Lung (tissue), 12 donors: ENCODE measurements around the gene CHRND. TPM values are rescaled to one million over a fixed set of nuclear protein-coding genes. Genes with fewer than 3 reads are reported as not detected.
A peak's percentile ranks its signal among the peaks of the same experiment; 100 is the strongest.

Experiments
- ATAC-seq: fragments of 200-7000 bp; cut with Tn5 transposase; one replicate; pipeline ENCODE4 v1.9.1; 2020; ENCODE audit warnings: moderate number of reproducible peaks; ENCODE audit not compliant: insufficient read depth, low FRiP score
- DNase-seq, 3 donors: peaks; one replicate each; pipeline ENCODE4 v3.0.0-alpha.2; 2013 to 2017
- H3K27ac ChIP-seq, 2 donors: one replicate each; pipeline ENCODE4 v1.5.1; 2013; ENCODE audit warnings: mild to moderate bottlenecking in 2 of 2, moderate library complexity in 2 of 2, control low read depth in 1 of 2, inconsistent platforms in 1 of 2, low read depth in 1 of 2, low read length in 1 of 2
- H3K27me3 ChIP-seq, 3 donors: one replicate each; pipeline ENCODE4 v1.5.1; 2013; ENCODE audit warnings: low read length in 2 of 3; ENCODE audit not compliant: control insufficient read depth in 3 of 3, insufficient read depth in 3 of 3
- H3K36me3 ChIP-seq, 4 donors: one replicate each; pipeline ENCODE4 v1.5.1; 2013; ENCODE audit warnings: low read length in 4 of 4, mild to moderate bottlenecking in 1 of 4, moderate library complexity in 1 of 4; ENCODE audit not compliant: control insufficient read depth in 4 of 4, insufficient read depth in 4 of 4
- H3K4me1 ChIP-seq, 5 donors: one replicate each; pipeline ENCODE4 v1.5.1; 2013; ENCODE audit warnings: low read length in 5 of 5, mild to moderate bottlenecking in 2 of 5, moderate library complexity in 1 of 5; ENCODE audit not compliant: control insufficient read depth in 5 of 5, insufficient read depth in 5 of 5
- H3K4me3 ChIP-seq: one replicate; pipeline ENCODE4 v1.5.1; 2013; ENCODE audit warnings: mild to moderate bottlenecking, control low read depth, moderate library complexity
- H3K9ac ChIP-seq, 2 donors: one replicate each; pipeline ENCODE4 v1.5.1; 2013; ENCODE audit warnings: low read length in 2 of 2, control low read depth in 1 of 2; ENCODE audit not compliant: insufficient read depth in 1 of 2
- H3K9me3 ChIP-seq, 4 donors: one replicate each; pipeline ENCODE4 v1.5.1; 2013; ENCODE audit warnings: low read length in 3 of 4, mild to moderate bottlenecking in 1 of 4, moderate library complexity in 1 of 4; ENCODE audit not compliant: control insufficient read depth in 4 of 4, insufficient read depth in 3 of 4
- CTCF ChIP-seq: IDR thresholded peaks from 2 replicates; pipeline ENCODE4 v1.5.1; 2012; ENCODE audit warnings: mild to moderate bottlenecking; ENCODE audit errors: control extremely low read depth, extremely low read depth
- WGBS, 2 donors: extraction: QIAGEN DNeasy Blood & Tissue Kit; methylation state at CpG; one replicate each; pipeline ENCODE4 v1.1.7; 2013; 5-methylcytosine and 5-hydroxymethylcytosine counted together
- polyA plus RNA-seq, 2 donors: library from polyadenylated mRNA; stranded (reverse); fragments of 200-250 nt; gene quantifications; one replicate each; pipeline ENCODE4 v1.2.1, GENCODE V29; 2013
- total RNA-seq, 2 donors: library from RNA; depleted of rRNA in 1 of 2; stranded (reverse); fragments of >200 nt in 1 of 2; gene quantifications; one replicate each; pipeline ENCODE4 v1.2.1, GENCODE V29; 2014 to 2021
- donor health status: control.
- donor health status: control.
- donor health status: Bipolar disorder and iron deficiency.
- donor health status: healthy.
- donor health status: DM: yes; HTN: yes; CAD: no.

The CHRND gene
- total and polyA plus RNA-seq, 4 donors, result not detected

GRCh38 chr2:232571026-232571474, 45.1 kb downstream of the CHRND start:
- Histone ChIP-seq H3K36me3 (peaks cover 32 to 48% (median 45%) of the 10 kb centered on the region in 4 donors), H3K4me3 (no peak overlapping the region), H3K9ac (no peak overlapping the region), H3K27me3 (no peaks in the 10 kb centered on the region), H3K27ac (no peak overlapping the region), H3K4me1 (peaks cover 0 to 12% (median 2%) of the 10 kb centered on the region in 5 donors), H3K9me3 (no peaks in the 10 kb centered on the region)
- DNase-seq, result peak in 1 of 3 donors; percentile 14
- no peak for TF ChIP-seq CTCF
- ATAC-seq, result no peak
- 73 to 85% methylated on average over 7 of the region's 7 CpGs for WGBS, 2 donors

DNA sequence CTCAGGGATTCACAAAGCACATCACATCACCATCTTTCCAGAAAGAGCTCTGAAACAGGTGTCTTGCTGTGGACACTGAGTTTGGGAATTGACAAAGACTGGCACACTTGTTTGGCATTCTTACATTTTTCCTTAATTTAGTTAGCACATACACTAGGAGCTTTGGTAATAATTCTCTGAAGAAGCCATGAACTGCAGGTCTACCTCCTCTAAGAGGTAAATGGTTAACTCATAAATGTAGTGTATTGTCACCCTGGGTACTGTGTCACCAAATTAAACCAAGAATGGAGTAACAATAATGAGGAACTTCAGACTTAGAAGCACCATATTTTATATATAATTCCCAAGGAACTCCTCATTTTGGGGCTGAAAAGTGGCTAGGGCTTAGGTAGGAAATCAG, 47.1 kb downstream of the CHRND start:
- Histone ChIP-seq H3K4me1 (peaks cover 0 to 18% (median 0%) of the 10 kb centered on the region in 5 donors), H3K4me3 (no peak overlapping the region), H3K36me3 (peaks cover 23 to 38% (median 32%) of the 10 kb centered on the region in 4 donors), H3K9ac (no peak overlapping the region), H3K27ac (no peak overlapping the region), H3K27me3 (no peaks in the 10 kb centered on the region), H3K9me3 (no peaks in the 10 kb centered on the region)
- no peak for TF ChIP-seq CTCF
- ATAC-seq, result no peak
- no peak for DNase-seq

DNA sequence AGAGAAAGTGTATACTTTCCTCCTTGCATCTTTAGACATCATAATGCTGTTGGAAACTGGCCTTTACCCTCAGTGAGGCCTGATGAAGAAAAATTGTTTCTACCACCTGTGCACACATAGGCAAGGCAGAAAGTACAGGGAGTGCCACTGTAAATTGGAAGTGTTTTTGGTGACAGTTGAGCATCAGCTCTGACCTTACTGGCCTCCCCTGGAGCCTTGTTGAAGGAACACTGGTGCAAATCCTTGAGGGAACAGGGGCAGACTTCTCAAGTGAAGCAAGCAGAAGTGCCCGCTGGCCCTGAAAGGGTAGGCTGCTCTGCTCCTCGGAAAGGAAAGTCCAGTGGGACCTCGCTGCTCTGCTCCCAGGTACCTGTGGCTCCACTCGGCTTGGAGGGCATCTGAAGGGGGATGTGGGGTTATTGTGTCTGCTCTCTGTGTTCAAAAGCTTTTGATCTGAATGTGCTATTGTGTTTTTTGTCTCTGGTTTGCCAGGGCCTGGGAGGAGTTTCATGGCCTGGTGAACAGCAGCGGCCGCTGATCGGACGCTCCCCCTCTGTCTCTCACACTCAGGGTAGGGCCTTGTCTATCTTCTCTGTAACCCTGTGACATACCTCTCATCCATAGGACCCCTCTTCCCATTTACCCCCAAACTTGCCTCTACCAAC, 47.9 kb downstream of the CHRND start:
- no peaks in the 10 kb centered on the region for H3K27me3 ChIP-seq
- no peak overlapping the region for H3K4me3 ChIP-seq
- H3K9ac ChIP-seq, result no peak overlapping the region
- H3K27ac ChIP-seq, result no peak overlapping the region
- no peak for DNase-seq
- ATAC-seq, result no peak
- no peaks in the 10 kb centered on the region for H3K9me3 ChIP-seq
- H3K4me1 ChIP-seq, result peaks cover 0 to 18% (median 0%) of the 10 kb centered on the region in 5 donors
- WGBS, 2 donors, result 92 to 98% methylated on average over 8 of the region's 8 CpGs
- TF ChIP-seq CTCF, result no peak
- peaks cover 16 to 31% (median 27%) of the 10 kb centered on the region in 4 donors for H3K36me3 ChIP-seq
